HEK293 (cell line): ENCODE measurements around the gene ZNF764.
A peak's percentile ranks its signal among the peaks of the same experiment; 100 is the strongest.

Experiments used
- CTCF ChIA-PET: fragments of 350-600 bp; formaldehyde crosslinking; extraction: SDS; loops from one replicate; lab custom pipeline; 2021; ENCODE audit warnings: antibody characterized with exemption; lab: Yijun Ruan, JAX
- POLR2A ChIA-PET: fragments of 300-600 bp; formaldehyde crosslinking; extraction: SDS; loops from one replicate; lab custom pipeline; 2020; ENCODE audit warnings: antibody characterized with exemption, inconsistent platforms; lab: Yijun Ruan, JAX
- H3K27ac ChIP-seq: fragments of 200-500 bp; sonication (Bioruptor generic); 2 replicates; pipeline ENCODE4 v1.5.1; 2014; ENCODE audit warnings: low read depth, low read length, control low read depth, inconsistent platforms; ENCODE audit errors: extremely low read depth
- H3K36me3 ChIP-seq, 2 experiments: fragments of 200-500 bp in 1 of 2; sonication (Bioruptor generic) in 1 of 2; 1 replicate in 1 of 2; 2 replicates in 1 of 2; pipeline ENCODE4 v1.5.1; 2014 to 2017; ENCODE audit warnings: inconsistent platforms in 2 of 2, low read length in 2 of 2; ENCODE audit not compliant: control insufficient read depth in 2 of 2, insufficient read depth in 1 of 2
- H3K4me1 ChIP-seq: fragments of 200-500 bp; sonication (Bioruptor generic); 2 replicates; pipeline ENCODE4 v1.5.1; 2014; ENCODE audit warnings: mild to moderate bottlenecking, low read length, inconsistent platforms; ENCODE audit not compliant: control insufficient read depth, insufficient read depth
- H3K4me3 ChIP-seq: 2 replicates; pipeline ENCODE4 v1.5.1; 2011; ENCODE audit warnings: low read depth, mild to moderate bottlenecking, control low read depth, low read length, moderate library complexity
- H3K9me3 ChIP-seq: fragments of 200-500 bp; sonication (Bioruptor generic); 2 replicates; pipeline ENCODE4 v1.5.1; 2014; ENCODE audit warnings: low read depth, low read length, inconsistent platforms; ENCODE audit not compliant: control insufficient read depth, insufficient read depth
- AEBP2 ChIP-seq: fragments of 450-650 bp; formaldehyde crosslinking; IDR thresholded peaks from 2 replicates; pipeline ENCODE4 v1.5.1; 2016; ENCODE audit warnings: missing biosample characterization, missing genetic modification characterization, borderline replicate concordance
- GLIS2 ChIP-seq: fragments of 450-650 bp; formaldehyde crosslinking; IDR thresholded peaks from 2 replicates; pipeline ENCODE4 v1.5.1; 2016; ENCODE audit warnings: missing biosample characterization, missing genetic modification characterization
- IKZF3 ChIP-seq: fragments of 450-650 bp; IDR thresholded peaks from 2 replicates; pipeline ENCODE4 v1.5.0; 2018; ENCODE audit warnings: missing biosample characterization, mild to moderate bottlenecking, missing genetic modification characterization, moderate library complexity
- KLF1 ChIP-seq: fragments of 450-650 bp; formaldehyde crosslinking; IDR thresholded peaks from 2 replicates; pipeline ENCODE4 v1.5.1; 2016; ENCODE audit warnings: missing biosample characterization, missing genetic modification characterization
- PATZ1 ChIP-seq: fragments of 450-650 bp; formaldehyde crosslinking; IDR thresholded peaks from 2 replicates; pipeline ENCODE4 v1.5.1; 2016; ENCODE audit warnings: missing biosample characterization, missing genetic modification characterization
- SCRT1 ChIP-seq: fragments of 450-650 bp; formaldehyde crosslinking; IDR thresholded peaks from 2 replicates; pipeline ENCODE4 v1.5.1; 2016; ENCODE audit warnings: missing biosample characterization, missing genetic modification characterization, borderline replicate concordance
- SCRT2 ChIP-seq: fragments of 450-650 bp; formaldehyde crosslinking; IDR thresholded peaks from 2 replicates; pipeline ENCODE4 v1.5.1; 2016; ENCODE audit warnings: missing biosample characterization, missing genetic modification characterization
- SETDB1 ChIP-seq: IDR thresholded peaks from one replicate; pipeline ENCODE4 v1.6.1; 2017; ENCODE audit warnings: mild to moderate bottlenecking, low read length, moderate library complexity, mixed read lengths; ENCODE audit not compliant: insufficient read length
- SP3 ChIP-seq: fragments of 450-650 bp; formaldehyde crosslinking; IDR thresholded peaks from 2 replicates; pipeline ENCODE4 v1.5.1; 2016; ENCODE audit warnings: missing biosample characterization, missing genetic modification characterization
- ZBTB17 ChIP-seq: fragments of 450-650 bp; formaldehyde crosslinking; IDR thresholded peaks from 2 replicates; pipeline ENCODE4 v1.5.1; 2016; ENCODE audit warnings: missing biosample characterization, missing genetic modification characterization
- ZNF214 ChIP-seq: fragments of 450-650 bp; formaldehyde crosslinking; IDR thresholded peaks from 2 replicates; pipeline ENCODE4 v1.5.1; 2017; ENCODE audit warnings: missing biosample characterization, mild to moderate bottlenecking, missing genetic modification characterization, borderline replicate concordance
- ZNF37A ChIP-seq: fragments of 450-650 bp; IDR thresholded peaks from 2 replicates; pipeline ENCODE4 v1.5.1; 2018; ENCODE audit warnings: missing biosample characterization, missing genetic modification characterization
- ZNF426 ChIP-seq: fragments of 450-650 bp; formaldehyde crosslinking; IDR thresholded peaks from 2 replicates; pipeline ENCODE4 v1.5.1; 2017; ENCODE audit warnings: missing biosample characterization, missing genetic modification characterization, mild to moderate bottlenecking, inconsistent platforms, moderate library complexity
- ZNF561 ChIP-seq: fragments of 450-650 bp; IDR thresholded peaks from 2 replicates; pipeline ENCODE4 v1.5.1; 2018; ENCODE audit warnings: missing biosample characterization, missing genetic modification characterization, borderline replicate concordance
- ZNF600 ChIP-seq: fragments of 450-650 bp; formaldehyde crosslinking; IDR thresholded peaks from 2 replicates; pipeline ENCODE4 v1.5.1; 2016; ENCODE audit warnings: missing biosample characterization, missing genetic modification characterization
- ZNF76 ChIP-seq: fragments of 450-650 bp; formaldehyde crosslinking; IDR thresholded peaks from 2 replicates; pipeline ENCODE4; 2016; ENCODE audit warnings: low read depth, missing biosample characterization, missing genetic modification characterization, borderline replicate concordance
- ZNF792 ChIP-seq: fragments of 450-650 bp; formaldehyde crosslinking; IDR thresholded peaks from 2 replicates; pipeline ENCODE4 v1.5.1; 2016; ENCODE audit warnings: missing biosample characterization, missing genetic modification characterization
- TF ChIP-seq, protein P1 (sequence below): fragments of 450-650 bp; formaldehyde crosslinking; IDR thresholded peaks from 2 replicates; pipeline ENCODE4 v1.5.1; 2016; ENCODE audit warnings: missing biosample characterization, missing genetic modification characterization
- TF ChIP-seq, protein P2 (sequence below): IDR thresholded peaks from 2 replicates; pipeline ENCODE4 v1.6.1; 2011; ENCODE audit warnings: mild to moderate bottlenecking, low read depth, low read length, borderline replicate concordance
- TF ChIP-seq, protein P3 (sequence below): fragments of 450-650 bp; formaldehyde crosslinking; conservative IDR thresholded peaks from 2 replicates; pipeline ENCODE4 v1.5.1; 2016; ENCODE audit warnings: low read depth, missing biosample characterization, missing genetic modification characterization

The ZNF764 gene

DNA sequence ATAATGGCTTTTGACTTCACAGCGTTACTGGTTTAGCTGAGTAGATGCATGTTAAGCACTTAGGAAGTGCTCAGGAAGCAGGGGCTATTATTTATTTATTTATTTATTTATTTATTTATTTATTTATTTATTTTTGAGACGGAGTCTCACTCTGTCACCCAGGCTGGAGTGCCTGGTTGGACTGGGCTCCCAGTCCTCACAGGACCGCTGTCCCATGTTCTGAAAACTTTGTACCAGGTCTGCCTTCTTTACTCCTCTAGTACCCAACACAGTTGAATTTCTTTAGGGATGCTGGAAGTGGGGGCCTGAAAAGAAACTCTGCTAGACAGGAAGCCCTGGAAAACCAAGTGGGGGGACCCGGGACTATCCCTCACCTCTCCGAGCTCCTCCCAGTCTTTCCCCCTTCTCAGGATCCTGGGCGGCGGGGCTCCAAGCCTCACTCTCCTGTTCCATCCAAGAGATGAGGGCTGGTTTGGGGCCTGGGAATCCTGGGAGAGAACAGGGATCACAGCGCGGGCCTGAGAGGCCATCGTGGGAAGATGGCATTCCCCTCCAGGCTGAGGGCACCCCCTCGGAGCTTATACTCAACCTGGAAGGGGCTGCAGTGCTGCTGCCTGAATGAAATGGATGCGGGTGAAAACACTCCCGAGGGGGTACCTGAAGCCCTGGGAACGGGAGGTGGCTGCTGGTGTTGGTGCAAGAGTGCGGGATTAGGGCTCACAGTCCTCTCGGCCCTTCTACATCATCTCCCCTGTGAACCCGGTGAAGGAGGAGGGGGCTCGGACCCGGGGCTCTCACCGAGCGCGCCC is 12.7 kb upstream of the ZNF764 start (continued):
- TF ChIP-seq ZNF426 (tag by site-specific recombination), result peak; percentile 100
- TF ChIP-seq, protein P1, sequence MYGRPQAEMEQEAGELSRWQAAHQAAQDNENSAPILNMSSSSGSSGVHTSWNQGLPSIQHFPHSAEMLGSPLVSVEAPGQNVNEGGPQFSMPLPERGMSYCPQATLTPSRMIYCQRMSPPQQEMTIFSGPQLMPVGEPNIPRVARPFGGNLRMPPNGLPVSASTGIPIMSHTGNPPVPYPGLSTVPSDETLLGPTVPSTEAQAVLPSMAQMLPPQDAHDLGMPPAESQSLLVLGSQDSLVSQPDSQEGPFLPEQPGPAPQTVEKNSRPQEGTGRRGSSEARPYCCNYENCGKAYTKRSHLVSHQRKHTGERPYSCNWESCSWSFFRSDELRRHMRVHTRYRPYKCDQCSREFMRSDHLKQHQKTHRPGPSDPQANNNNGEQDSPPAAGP (tag by site-specific recombination), result no peak
- no peak for TF ChIP-seq SETDB1
- TF ChIP-seq GLIS2, result peak; percentile 83; the same call in 1 of the 2 replicates
- peak; percentile 31; the same call in 1 of the 2 replicates for TF ChIP-seq ZNF214 (tag by site-specific recombination)
- peak; percentile 50 for TF ChIP-seq SP3 (tag by site-specific recombination)
- no peak for TF ChIP-seq ZNF37A (tag by site-specific recombination)
- TF ChIP-seq ZNF76, result peak; percentile 73
- TF ChIP-seq ZNF792 (tag by site-specific recombination), result no peak
- TF ChIP-seq IKZF3 (tag by site-specific recombination), result peak; percentile 69

- Histone ChIP-seq H3K36me3 (no peaks in the 10 kb centered on the region), H3K4me3 (no peak overlapping the region), H3K4me1 (peaks cover 3% of the 10 kb centered on the region; the same call in 1 of the 2 replicates), H3K9me3 (no peaks in the 10 kb centered on the region), H3K27ac (no peak overlapping the region)
- ChIA-PET POLR2A (interaction anchor here (0.9 to 2.8 kb wide), 8 partner anchors 10 to 153 kb away, joined by 4 to 69 read pairs (median 12); partner anchors contain the start of genes DCTPP1, ZNF689, ZNF747 and ZNF764), CTCF (interaction anchor here (1.2 kb wide), 1 partner anchor 15 kb away, joined by 3 read pairs; no protein-coding TSS in a partner anchor)
- no peak for TF ChIP-seq ZNF600
- TF ChIP-seq IKZF3 (tag by site-specific recombination), result peak; percentile 6; the same call in 1 of the 2 replicates
- TF ChIP-seq, protein P2, sequence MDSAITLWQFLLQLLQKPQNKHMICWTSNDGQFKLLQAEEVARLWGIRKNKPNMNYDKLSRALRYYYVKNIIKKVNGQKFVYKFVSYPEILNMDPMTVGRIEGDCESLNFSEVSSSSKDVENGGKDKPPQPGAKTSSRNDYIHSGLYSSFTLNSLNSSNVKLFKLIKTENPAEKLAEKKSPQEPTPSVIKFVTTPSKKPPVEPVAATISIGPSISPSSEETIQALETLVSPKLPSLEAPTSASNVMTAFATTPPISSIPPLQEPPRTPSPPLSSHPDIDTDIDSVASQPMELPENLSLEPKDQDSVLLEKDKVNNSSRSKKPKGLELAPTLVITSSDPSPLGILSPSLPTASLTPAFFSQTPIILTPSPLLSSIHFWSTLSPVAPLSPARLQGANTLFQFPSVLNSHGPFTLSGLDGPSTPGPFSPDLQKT, result no peak
Observed at GRCh38 chr16:30569746-30570635, 11.8 kb upstream of the ZNF764 start.

GRCh38 chr16:30569281-30569680 is 11.1 kb upstream of the ZNF764 start:
- H3K36me3 ChIP-seq, result no peaks in the 10 kb centered on the region
- H3K27ac ChIP-seq, result no peak overlapping the region
- no peaks in the 10 kb centered on the region for H3K9me3 ChIP-seq
- H3K4me1 ChIP-seq, result peaks cover 2% of the 10 kb centered on the region; the same call in 1 of the 2 replicates
- TF ChIP-seq ZNF561 (tag by site-specific recombination) (no peak), KLF1 (peak; percentile 35; the same call in 1 of the 2 replicates), SCRT2 (tag by site-specific recombination) (0 out of 2 replicates have a peak, but pooled peaks have one; percentile 30), ZBTB17 (tag by site-specific recombination) (0 out of 2 replicates have a peak, but pooled peaks have one; percentile 15), AEBP2 (tag by site-specific recombination) (no peak), PATZ1 (tag by site-specific recombination) (0 out of 2 replicates have a peak, but pooled peaks have one; percentile 12), SCRT1 (tag by site-specific recombination) (0 out of 2 replicates have a peak, but pooled peaks have one; percentile 19), ZNF76 (no peak)
- TF ChIP-seq, protein P3, sequence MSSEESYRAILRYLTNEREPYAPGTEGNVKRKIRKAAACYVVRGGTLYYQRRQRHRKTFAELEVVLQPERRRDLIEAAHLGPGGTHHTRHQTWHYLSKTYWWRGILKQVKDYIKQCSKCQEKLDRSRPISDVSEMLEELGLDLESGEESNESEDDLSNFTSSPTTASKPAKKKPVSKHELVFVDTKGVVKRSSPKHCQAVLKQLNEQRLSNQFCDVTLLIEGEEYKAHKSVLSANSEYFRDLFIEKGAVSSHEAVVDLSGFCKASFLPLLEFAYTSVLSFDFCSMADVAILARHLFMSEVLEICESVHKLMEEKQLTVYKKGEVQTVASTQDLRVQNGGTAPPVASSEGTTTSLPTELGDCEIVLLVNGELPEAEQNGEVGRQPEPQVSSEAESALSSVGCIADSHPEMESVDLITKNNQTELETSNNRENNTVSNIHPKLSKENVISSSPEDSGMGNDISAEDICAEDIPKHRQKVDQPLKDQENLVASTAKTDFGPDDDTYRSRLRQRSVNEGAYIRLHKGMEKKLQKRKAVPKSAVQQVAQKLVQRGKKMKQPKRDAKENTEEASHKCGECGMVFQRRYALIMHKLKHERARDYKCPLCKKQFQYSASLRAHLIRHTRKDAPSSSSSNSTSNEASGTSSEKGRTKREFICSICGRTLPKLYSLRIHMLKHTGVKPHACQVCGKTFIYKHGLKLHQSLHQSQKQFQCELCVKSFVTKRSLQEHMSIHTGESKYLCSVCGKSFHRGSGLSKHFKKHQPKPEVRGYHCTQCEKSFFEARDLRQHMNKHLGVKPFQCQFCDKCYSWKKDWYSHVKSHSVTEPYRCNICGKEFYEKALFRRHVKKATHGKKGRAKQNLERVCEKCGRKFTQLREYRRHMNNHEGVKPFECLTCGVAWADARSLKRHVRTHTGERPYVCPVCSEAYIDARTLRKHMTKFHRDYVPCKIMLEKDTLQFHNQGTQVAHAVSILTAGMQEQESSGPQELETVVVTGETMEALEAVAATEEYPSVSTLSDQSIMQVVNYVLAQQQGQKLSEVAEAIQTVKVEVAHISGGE, result no peak
- POLR2A ChIA-PET, result interaction anchor here (1.2 kb wide), 1 partner anchor 34 kb away, joined by 4 read pairs; the partner anchor contains the start of gene ZNF747
- no peak overlapping the region for H3K4me3 ChIP-seq
- CTCF ChIA-PET, result no interaction called here
